Measurements from ENCODE around the gene POC1B.

The POC1B gene

GRCh38 chr12:89492883-89493282 is 33.0 kb downstream of the POC1B start:
- in situ Hi-C loops (cut with MboI; ENCODE audit: low pct_unique_long_range_greater_than_20kb, low sequenced_read_pairs, unreplicated experiment) = no loop called here
- DNase-seq (ENCODE audit: low spot score) = no peak
- TF ChIP-seq CTCF (IDR thresholded peaks at IDR 0.05; ENCODE audit: extremely low read depth, insufficient read depth, missing control alignments) = no peak

- in situ Hi-C loops (cut with MboI; ENCODE audit: low pct_unique_long_range_greater_than_20kb, low sequenced_read_pairs, unreplicated experiment) = no loop called here
- no peak for TF ChIP-seq CTCF (IDR thresholded peaks at IDR 0.05; ENCODE audit: extremely low read depth, insufficient read depth, missing control alignments)
- DNase-seq (ENCODE audit: low spot score) = no peak
Measured at GRCh38 chr12:89490922-89491321, 34.9 kb downstream of the POC1B start.

GRCh38 chr12:89486264-89486663 is 39.6 kb downstream of the POC1B start:
- in situ Hi-C loops (cut with MboI; ENCODE audit: low pct_unique_long_range_greater_than_20kb, low sequenced_read_pairs, unreplicated experiment) = no loop called here
- TF ChIP-seq CTCF (IDR thresholded peaks at IDR 0.05; ENCODE audit: extremely low read depth, insufficient read depth, missing control alignments) = no peak
- no peak for DNase-seq (ENCODE audit: low spot score)

GRCh38 chr12:89484470-89484869 is 41.4 kb downstream of the POC1B start:
- TF ChIP-seq CTCF (IDR thresholded peaks at IDR 0.05; ENCODE audit: extremely low read depth, insufficient read depth, missing control alignments) = no peak

GRCh38 chr12:89481213-89481914 is 44.5 kb downstream of the POC1B start:
- TF ChIP-seq CTCF (IDR thresholded peaks at IDR 0.05; ENCODE audit: extremely low read depth, insufficient read depth, missing control alignments) = no peak
- in situ Hi-C loops (cut with MboI; ENCODE audit: low pct_unique_long_range_greater_than_20kb, low sequenced_read_pairs, unreplicated experiment) = no loop called here
- DNase-seq (ENCODE audit: low spot score) = no peak

More at GRCh38 chr12:89484470-89484869, 41.4 kb downstream of the POC1B start:
- in situ Hi-C loops (cut with MboI; ENCODE audit: low pct_unique_long_range_greater_than_20kb, low sequenced_read_pairs, unreplicated experiment) = no loop called here
- DNase-seq (ENCODE audit: low spot score) = no peak

GRCh38 chr12:89479982-89480381 is 45.9 kb downstream of the POC1B start:
- no peak for DNase-seq (ENCODE audit: low spot score)
- in situ Hi-C loops (cut with MboI; ENCODE audit: low pct_unique_long_range_greater_than_20kb, low sequenced_read_pairs, unreplicated experiment) = loop anchor here (10.0 kb wide), 1 partner anchor 45 kb away; the partner anchor contains the start of genes GALNT4 and POC1B
- TF ChIP-seq CTCF (IDR thresholded peaks at IDR 0.05; ENCODE audit: extremely low read depth, insufficient read depth, missing control alignments) = no peak

Measured in GM13977 (cell line).